ENCODE results near the gene SNU13.
"Not testable (repeated sequence)": the region's sequence is repeated elsewhere in the genome, so short reads cannot be mapped to it uniquely, and the experiment has no call there.

The SNU13 gene

DNA sequence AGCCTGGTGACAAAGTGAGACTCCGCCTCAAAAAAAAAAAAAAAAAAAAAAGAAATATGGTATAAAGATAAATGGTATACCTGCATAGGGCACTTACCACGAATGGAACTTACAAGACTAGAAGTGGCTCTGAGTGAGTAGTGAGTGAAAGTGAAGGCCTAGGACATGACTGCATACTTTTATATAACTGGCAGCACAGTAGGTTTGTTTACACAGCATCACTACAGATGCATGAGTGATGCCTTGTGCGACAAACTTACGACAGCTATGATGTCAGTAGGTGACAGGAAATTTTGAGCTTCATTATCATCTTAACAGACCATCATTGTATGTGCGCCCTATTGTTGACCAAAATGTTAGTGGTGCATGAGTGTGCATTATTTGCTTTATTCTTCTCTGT, 49.9 kb downstream of the SNU13 start:
- no peak for DNase-seq (ENCODE audit: low spot score)

DNA sequence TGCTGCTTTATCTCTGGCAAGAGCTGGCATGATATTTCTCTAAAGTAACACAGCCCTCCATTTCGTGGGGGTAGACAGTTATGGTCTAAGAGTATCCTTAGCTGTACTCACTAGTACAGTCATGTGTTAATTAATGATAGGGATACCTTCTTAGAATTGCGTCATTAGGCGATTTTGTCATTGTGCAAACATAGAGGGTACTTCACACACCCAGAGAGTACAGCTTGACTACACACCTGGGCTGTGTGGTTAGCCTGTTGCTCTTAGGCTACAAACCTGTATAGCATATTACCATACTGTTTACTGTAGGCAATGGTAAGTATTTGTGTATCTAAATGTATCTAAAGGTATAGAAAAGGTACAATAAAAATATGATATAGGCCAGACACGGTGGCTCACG, 50.5 kb downstream of the SNU13 start:
- no peak for DNase-seq (ENCODE audit: low spot score)

DNA sequence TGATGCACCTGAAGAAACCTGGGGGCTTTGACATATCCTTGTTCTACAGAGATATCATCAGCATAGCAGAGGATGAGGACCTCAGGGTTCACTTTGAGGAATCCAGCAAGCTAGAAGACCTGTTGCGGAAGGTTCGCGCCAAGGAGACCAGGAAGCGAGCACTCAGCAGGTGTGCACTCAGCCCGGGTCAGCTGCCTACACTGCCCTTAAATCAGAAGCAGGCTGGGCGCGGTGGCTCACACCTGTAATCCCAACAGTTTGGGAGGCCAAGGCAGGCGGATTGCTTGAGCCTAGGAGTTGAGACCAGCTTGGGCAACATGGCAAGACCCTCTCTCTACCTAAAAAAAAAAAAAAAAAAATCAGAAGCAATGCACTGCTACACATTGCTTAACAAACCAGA, 51.0 kb downstream of the SNU13 start:
- not testable (repeated sequence) for DNase-seq (ENCODE audit: low spot score)

DNA sequence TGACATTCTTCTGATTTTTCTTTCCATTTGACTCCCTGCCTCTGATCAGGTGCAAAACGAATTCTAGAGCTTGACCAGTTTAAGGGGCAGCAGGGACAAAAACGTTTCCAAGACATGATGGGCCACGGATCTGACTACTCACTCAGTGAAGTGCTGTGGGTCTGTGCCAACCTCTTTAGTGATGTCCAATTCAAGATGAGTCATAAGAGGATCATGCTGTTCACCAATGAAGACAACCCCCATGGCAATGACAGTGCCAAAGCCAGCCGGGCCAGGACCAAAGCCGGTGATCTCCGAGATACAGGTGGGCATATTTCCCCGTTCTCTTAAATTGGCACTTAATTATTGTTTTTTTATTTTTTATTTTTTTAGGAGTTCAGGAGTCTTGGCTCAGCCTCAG, 52.2 kb downstream of the SNU13 start:
- no peak for DNase-seq (ENCODE audit: low spot score)

DNA sequence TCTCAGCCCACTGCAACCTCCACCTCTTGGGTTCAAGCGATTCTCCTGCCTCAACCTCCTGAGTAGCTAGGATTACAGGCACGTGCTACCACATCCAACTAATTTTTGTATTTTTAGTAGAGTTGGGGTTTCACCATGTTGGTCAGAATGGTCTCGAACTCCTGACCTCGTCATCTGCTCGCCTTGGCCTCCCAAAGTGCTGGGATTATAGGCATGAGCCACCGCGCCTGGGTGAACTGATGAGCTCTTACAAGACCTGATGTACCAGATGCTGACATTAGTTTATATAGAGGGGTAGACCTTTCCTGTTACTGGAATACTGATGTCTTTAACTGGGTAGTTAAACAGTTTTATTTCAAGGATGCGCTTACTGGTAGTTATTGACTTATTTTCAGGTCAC, 54.1 kb downstream of the SNU13 start:
- DNase-seq (ENCODE audit: low spot score) = not testable (repeated sequence)

DNA sequence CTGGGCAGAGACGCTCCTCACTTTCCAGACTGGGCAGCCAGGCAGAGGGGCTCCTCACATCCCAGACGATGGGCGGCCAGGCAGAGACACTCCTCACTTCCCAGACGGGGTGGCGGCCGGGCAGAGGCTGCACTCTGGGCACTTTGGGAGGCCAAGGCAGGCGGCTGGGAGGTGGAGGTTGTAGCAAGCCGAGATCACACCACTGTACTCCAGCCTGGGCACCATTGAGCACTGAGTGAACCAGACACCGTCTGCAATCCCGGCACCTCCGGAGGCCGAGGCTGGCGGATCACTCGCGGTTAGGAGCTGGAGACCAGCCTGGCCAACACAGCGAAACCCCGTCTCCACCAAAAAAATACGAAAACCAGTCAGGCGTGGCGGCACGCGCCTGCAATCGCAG, 57.1 kb downstream of the SNU13 start:
- DNase-seq (ENCODE audit: low spot score) = not testable (repeated sequence)

DNA sequence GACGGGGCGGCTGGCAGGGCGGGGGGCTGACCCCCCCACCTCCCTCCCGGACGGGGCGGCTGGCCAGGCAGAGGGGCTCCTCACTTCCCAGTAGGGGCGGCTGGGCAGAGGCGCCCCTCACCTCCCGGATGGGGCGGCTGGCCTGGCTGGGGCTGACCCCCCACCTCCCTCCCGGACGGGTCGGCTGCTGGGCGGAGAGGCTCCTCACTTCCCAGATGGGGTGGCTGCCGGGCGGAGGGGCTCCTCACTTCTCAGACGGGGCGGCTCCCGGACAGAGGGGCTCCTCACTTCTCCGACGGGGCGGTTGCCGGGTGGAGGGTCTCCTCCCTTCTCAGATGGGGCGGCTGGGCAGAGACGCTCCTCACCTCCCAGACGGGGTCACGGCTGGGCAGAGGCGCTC, 57.6 kb downstream of the SNU13 start:
- not testable (repeated sequence) for DNase-seq (ENCODE audit: low spot score)

DNA sequence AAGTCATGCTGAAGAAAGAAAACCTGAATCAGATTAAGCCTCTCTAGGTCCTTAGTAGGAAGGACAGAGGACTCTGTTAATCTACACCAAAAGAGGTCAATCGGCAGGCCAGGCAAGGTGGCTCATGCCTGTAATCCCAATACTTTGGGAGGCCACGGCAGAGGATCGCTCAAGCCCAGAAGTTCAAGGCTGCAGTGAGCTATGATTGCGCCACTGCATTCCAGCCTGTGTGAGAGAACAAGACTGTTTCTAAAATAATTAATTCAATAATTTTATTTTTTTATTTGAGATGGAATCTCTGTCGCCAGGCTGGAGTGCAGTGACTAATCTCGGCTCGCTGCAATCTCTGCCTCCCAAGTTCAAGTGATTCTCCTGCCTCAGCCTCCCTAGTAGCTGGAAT, 63.1 kb downstream of the SNU13 start:
- no peak for DNase-seq (ENCODE audit: low spot score)
